ENCODE measurements around the gene ELAVL1. TPM values are rescaled to one million over a fixed set of nuclear protein-coding genes. Genes with fewer than 3 reads are reported as not detected.

The ELAVL1 gene
- total and polyA plus RNA-seq, 2 of the 13 experiments (the other 11 are each of a cell fraction or from before 2014, with no cell fraction given) = 27.9 to 38.4 TPM

GRCh38 chr19:8005534-8006256 lies at the start of gene ELAVL1 (continued):
- TF ChIP-seq PRDM15 (CRISPR knock-in tag; IDR thresholded peaks at IDR 0.05) (no peak), ATAD3A (CRISPR knock-in tag; IDR thresholded peaks at IDR 0.05) (no peak), UBTF (CRISPR knock-in tag; IDR thresholded peaks at IDR 0.05) (peak; percentile 82; the same call in 1 of the 2 replicates), POLR2G (IDR thresholded peaks at IDR 0.05; ENCODE audit: low read depth, low read length) (peak; percentile 90), RFXAP (CRISPR knock-in tag; IDR thresholded peaks at IDR 0.05; ENCODE audit: borderline replicate concordance) (peak; percentile 39; the same call in 1 of the 2 replicates), ZNF44 (CRISPR knock-in tag; IDR thresholded peaks at IDR 0.05) (peak; percentile 59; the same call in 1 of the 2 replicates), ZBTB33 (CRISPR knock-in tag; IDR thresholded peaks at IDR 0.05) (no peak), BRCA1 (CRISPR knock-in tag; IDR thresholded peaks at IDR 0.05) (no peak), ZBTB2 (CRISPR knock-in tag; IDR thresholded peaks at IDR 0.05; ENCODE audit: low read depth) (peak; percentile 95), GABPA (IDR thresholded peaks at IDR 0.05; ENCODE audit: low read depth, low read length) (peak; percentile 90), GABPA (CRISPR knock-in tag; IDR thresholded peaks at IDR 0.05; ENCODE audit: low read depth) (peak; percentile 69), CBX5 (CRISPR knock-in tag; IDR thresholded peaks at IDR 0.05; ENCODE audit: borderline replicate concordance) (no peak), ZSCAN12 (CRISPR knock-in tag; IDR thresholded peaks at IDR 0.05) (0 out of 2 replicates have a peak, but pooled peaks have one; percentile 32), ZNF879 (CRISPR knock-in tag; IDR thresholded peaks at IDR 0.05) (no peak), ZBTB20 (CRISPR knock-in tag; IDR thresholded peaks at IDR 0.05; ENCODE audit: borderline replicate concordance, low read depth) (no peak), ZNF704 (CRISPR knock-in tag; IDR thresholded peaks at IDR 0.05; ENCODE audit: borderline replicate concordance) (0 out of 2 replicates have a peak, but pooled peaks have one; percentile 69)
